DMS53 (cell line): ENCODE data around the gene CCL11.
"Not testable (repeated sequence)": the region's sequence is repeated elsewhere in the genome, so short reads cannot be mapped to it uniquely, and the experiment has no call there.

Experiments
- DNase-seq: peaks from one replicate; lab custom pipeline; 2025; lab: John Stamatoyannopoulos, UW

CCL11 gene

DNA sequence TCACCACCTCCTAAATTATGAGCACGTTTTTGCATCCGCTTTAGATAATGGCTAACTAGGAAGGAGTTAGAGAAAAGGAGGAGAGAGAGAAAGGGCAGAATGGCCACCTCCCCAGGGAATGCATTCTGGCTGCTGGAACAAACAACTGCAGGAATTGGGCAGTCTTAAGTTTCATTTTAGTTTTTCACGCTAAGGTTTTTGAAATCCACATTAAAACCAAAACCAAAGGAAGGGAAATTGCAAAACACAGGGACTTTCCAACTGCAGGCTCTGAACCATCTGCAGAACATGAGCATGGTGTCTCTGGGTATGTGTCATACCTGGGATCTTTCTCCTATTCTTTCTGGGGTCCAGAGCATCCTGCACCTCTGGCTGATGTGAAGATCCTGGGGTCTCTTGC, 21.6 kb downstream of the CCL11 start:
- no peak for DNase-seq

GRCh38 chr17:34308371-34308770, 22.8 kb downstream of the CCL11 start:
- DNase-seq, result no peak

DNA sequence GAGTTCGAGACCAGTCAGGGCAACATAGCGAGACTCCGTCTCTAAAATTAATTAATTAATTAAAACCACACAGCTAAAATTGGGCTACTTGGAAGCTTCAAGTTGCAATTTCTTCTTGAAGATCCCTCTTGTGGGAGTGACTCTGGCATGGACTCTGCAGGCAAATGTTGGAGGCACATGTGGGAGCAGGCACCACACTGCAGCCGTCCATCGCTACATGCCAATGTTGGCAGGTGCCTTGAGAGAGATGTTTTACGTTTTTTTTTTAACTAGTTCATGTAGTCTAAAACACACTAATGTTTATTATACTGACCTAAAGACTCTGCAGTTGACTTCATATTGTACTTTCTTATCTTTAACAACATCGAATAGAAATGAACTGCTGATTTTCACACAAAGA, 25.7 kb downstream of the CCL11 start:
- DNase-seq, result no peak

DNA sequence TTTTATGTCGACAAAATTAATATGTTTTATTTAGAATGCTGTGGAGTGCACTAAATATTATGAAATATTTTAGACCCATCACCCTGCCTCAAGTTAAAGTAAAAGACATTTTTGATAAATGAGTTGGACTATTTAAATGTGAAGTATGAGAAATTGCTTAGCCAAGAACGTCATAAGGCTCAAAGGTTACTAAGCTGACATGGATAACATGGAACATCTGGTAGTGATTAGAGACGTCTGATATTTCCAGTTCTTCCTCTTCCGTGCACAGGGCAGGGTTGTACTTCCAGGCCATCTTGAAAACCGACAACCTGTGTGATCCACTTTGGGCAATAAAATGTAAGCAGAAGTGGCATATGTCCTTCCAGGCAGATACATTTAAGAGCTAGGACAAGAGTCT, 26.5 kb downstream of the CCL11 start:
- DNase-seq, result no peak

DNA sequence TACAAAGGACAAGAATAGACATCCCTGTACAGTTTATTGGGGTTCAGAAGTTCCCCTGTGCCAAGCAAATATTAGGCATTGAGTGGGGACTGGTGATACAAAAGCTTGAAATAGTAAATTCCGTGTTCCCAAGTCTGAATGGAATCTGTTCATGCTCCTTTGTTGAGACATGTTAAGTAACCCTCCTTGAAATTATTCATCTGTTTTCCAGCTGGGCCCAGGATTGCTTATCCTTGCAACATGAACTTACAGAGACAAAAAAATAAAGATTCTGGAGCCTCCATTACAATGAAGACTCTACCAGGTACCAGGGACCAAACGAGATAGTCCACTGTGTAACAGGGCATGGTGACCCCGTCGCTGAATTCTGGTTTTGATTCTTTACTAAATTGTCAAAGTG, 27.6 kb downstream of the CCL11 start:
- DNase-seq, result no peak

- no peak for DNase-seq
These were observed 28.7 kb downstream of the CCL11 start for GRCh38 chr17:34314279-34314678.

GRCh38 chr17:34318474-34318873, 32.9 kb downstream of the CCL11 start:
- peak; percentile 3 for DNase-seq

DNA sequence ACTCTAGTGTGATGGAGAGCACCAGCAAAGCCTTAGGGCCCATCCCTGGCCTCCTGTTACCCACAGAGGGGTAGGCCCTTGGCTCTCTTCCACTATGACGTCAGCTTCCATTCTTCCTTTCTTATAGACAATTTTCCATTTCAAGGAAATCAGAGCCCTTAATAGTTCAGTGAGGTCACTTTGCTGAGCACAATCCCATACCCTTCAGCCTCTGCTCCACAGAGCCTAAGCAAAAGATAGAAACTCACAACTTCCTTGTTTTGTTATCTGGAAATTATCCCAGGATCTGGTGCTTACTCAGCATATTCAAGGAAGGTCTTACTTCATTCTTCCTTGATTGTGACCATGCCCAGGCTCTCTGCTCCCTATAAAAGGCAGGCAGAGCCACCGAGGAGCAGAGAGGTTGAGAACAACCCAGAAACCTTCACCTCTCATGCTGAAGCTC, 33.5 kb downstream of the CCL11 start, which contains the start of gene CCL8:
Gene CCL8 (plus strand): TSS at position 397 of the 445 bp plus-strand sequence. CDS start 67 bp downstream, outside the sequence.
- DNase-seq, result no peak

GRCh38 chr17:34321964-34322363, 36.4 kb downstream of the CCL11 start:
- DNase-seq, result no peak

DNA sequence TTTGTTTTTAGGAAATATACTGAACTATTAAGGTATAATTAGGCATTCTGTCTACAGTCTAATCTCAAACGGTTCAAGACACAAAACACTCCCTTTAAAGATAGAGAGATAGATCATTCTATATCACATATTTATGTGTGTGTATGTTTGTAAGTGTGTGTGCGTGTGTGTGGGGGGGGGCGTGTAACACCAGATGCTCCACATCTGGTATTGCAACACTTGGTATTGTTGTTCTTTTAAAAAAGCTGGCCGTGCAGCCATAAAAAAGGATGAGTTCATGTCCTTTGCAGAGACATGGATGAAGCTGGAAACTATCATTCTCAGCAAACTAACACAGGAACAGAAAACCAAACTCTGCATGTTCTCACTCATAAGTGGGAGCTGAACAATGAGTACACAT, 42.0 kb downstream of the CCL11 start:
- not testable (repeated sequence) for DNase-seq

DNA sequence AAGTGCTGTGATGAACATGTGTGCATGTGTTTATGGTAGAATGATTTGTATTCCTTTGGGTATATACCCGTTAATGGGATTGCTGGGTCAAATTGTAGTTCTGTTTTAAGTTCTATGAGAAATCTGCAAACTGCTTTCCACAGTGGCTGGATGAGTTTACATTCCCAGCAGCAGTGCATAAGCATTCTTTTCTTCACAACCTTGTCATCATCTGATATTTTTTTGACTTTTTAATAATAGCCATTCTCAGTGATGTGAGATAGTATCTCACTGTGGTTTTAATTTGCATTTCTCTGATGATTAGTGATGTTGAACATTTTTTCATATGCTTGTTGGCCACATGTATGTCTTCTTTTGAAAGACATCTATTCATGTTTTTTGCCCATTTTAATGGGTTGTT, 52.2 kb downstream of the CCL11 start:
- DNase-seq, result no peak
